Measurements from ENCODE around the gene ANO10.
A peak's percentile ranks its signal among the peaks of the same experiment; 100 is the strongest.
"Not testable (repeated sequence)": the region's sequence is repeated elsewhere in the genome, so short reads cannot be mapped to it uniquely, and the experiment has no call there.

ANO10 gene, protein sequence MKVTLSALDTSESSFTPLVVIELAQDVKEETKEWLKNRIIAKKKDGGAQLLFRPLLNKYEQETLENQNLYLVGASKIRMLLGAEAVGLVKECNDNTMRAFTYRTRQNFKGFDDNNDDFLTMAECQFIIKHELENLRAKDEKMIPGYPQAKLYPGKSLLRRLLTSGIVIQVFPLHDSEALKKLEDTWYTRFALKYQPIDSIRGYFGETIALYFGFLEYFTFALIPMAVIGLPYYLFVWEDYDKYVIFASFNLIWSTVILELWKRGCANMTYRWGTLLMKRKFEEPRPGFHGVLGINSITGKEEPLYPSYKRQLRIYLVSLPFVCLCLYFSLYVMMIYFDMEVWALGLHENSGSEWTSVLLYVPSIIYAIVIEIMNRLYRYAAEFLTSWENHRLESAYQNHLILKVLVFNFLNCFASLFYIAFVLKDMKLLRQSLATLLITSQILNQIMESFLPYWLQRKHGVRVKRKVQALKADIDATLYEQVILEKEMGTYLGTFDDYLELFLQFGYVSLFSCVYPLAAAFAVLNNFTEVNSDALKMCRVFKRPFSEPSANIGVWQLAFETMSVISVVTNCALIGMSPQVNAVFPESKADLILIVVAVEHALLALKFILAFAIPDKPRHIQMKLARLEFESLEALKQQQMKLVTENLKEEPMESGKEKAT

DNA sequence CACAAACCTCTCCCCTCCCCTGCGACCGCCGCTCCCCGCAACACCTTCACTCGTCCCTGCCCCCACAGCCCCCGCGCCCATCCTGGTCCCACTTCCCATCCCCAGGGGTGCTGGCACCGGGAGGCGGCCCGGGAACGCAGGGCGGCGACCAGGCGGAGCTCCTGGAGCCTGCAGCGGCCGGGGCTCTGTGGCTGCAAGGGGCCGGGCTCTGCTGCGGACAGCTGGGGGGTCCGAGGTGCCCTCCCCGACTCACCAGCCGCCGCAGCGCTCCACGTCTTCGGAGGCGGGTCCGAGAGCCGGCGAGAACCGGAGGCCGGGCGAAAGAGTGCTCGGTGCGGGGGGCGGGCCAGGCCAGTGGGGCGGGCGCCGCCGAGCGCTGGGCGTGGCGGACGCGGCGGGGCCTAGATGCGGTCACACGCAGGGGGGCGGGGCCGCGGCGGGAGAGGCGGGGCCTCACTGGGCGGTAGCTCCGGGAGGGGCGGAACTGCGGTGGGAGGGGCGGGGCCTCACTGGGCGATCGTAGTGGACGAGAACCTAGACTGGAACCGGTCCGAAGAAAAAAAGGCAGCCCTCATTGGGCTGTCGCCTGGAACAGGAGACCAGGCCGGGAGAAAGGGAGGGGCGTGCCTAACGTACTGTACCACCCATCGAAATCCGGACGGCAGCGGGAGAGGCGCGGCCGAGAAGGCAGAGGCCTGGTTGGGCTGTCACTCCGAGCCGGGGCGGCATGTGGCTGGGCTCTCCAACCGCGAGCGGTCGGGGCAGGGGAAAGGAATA lies at the start of gene ANO10:
Gene ANO10 (minus strand): TSS at position 356 of the 777 bp plus-strand sequence. CDS start 16,159 bp downstream, outside the sequence.
- TF ChIP-seq, protein P1, sequence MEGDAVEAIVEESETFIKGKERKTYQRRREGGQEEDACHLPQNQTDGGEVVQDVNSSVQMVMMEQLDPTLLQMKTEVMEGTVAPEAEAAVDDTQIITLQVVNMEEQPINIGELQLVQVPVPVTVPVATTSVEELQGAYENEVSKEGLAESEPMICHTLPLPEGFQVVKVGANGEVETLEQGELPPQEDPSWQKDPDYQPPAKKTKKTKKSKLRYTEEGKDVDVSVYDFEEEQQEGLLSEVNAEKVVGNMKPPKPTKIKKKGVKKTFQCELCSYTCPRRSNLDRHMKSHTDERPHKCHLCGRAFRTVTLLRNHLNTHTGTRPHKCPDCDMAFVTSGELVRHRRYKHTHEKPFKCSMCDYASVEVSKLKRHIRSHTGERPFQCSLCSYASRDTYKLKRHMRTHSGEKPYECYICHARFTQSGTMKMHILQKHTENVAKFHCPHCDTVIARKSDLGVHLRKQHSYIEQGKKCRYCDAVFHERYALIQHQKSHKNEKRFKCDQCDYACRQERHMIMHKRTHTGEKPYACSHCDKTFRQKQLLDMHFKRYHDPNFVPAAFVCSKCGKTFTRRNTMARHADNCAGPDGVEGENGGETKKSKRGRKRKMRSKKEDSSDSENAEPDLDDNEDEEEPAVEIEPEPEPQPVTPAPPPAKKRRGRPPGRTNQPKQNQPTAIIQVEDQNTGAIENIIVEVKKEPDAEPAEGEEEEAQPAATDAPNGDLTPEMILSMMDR (conservative IDR thresholded peaks at IDR 0.05; ENCODE audit: low read depth) = no peak
- peak within 1 kb of the TSS; percentile 83 for H3K27ac ChIP-seq
- DNase-seq (ENCODE audit: low spot score) = peak; percentile 95
- ChIA-PET POLR2A (ENCODE audit: low non-redundant PET) (interaction anchor here (0.6 kb wide), 1 partner anchor 837 kb away, joined by 6 read pairs; no protein-coding TSS in a partner anchor), CTCF (interaction anchor here (0.6 kb wide), 1 partner anchor 321 kb away, joined by 3 read pairs; no protein-coding TSS in a partner anchor)

DNA sequence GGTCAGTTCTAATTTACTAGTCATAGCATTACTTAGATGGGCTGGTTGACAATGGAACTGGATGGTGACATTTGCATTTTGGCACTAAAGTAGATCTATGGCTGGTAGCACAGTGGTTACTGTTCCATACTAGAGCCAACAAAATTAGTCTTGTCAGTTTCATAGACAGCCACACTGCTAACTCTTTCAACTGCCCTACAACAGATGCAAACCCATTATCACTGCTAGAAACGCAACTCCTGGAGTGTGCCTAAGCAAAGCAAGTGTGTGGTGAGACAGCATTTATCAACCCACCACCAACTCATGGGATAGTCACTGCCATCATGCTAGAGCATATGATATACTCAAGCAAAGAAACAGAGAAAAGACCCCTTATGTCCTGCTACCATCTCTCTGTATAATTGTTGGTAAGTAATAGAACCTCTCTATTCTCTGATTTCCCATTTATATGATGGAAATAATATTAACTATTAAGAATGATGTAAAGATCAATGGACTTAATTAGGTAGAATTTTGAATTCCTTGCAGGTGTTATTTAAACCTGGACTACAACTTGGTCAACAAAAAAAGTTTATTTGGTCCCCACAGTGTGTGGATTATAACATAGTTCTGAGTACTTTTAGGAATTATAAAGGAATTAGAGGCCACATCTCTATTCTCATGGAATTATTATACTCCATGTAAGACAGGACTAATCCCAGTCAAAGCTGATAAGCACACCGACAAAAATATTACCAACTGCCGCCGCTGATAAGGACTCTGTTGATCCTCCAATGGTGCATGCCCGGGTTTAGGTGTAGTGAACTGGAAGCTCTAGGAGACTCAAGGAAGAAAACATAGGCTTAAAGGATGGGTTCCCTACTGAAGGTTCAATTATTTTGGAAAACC lies 49.1 kb upstream of the ANO10 start:
- no peak for DNase-seq (ENCODE audit: low spot score)
- ChIA-PET CTCF (interaction anchor here (0.6 kb wide), 1 partner anchor 82 kb away, joined by 3 read pairs; no protein-coding TSS in a partner anchor), POLR2A (ENCODE audit: low non-redundant PET) (no interaction called here)
- no peak overlapping the region for H3K27ac ChIP-seq
- TF ChIP-seq, protein P1 (conservative IDR thresholded peaks at IDR 0.05; ENCODE audit: low read depth) = no peak

DNA sequence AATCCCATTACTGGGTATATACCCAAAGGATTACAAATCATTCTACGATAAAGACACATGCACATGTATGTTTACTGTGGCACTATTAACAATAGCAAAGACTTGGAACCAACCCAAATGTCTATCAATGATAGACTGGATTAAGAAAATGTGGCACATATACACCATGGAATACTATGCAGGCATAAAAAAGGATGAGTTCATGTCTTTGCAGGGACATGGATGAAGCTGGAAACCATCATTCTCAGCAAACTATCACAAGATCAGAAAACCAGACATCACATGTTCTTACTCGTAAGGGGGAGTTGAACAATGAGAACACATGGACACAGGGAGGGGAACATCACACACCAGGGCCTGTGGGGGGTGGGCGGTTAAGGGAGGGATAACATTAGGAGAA lies 43.2 kb upstream of the ANO10 start:
- POLR2A ChIA-PET (ENCODE audit: low non-redundant PET); DNase-seq (ENCODE audit: low spot score); CTCF ChIA-PET; H3K27ac ChIP-seq: not testable (repeated sequence)

DNA sequence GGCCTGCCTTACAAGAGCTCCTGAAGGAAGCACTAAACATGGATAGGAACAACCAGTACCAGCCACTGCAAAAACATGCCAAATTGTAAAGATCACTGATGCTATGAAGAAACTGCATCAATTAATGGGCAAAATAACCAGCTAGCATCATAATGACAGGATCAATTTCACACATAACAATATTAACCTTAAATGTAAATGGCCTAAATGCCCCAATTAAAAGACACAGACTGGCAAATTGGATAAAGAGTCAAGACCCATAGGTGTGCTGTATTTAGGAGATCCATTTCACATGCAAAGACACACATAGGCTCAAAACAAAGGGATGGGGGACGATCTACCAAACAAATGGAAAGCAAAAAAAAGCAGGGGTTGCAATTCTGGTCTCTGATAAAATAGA lies 39.6 kb upstream of the ANO10 start:
- POLR2A ChIA-PET (ENCODE audit: low non-redundant PET); CTCF ChIA-PET; DNase-seq (ENCODE audit: low spot score); H3K27ac ChIP-seq: not testable (repeated sequence)

DNA sequence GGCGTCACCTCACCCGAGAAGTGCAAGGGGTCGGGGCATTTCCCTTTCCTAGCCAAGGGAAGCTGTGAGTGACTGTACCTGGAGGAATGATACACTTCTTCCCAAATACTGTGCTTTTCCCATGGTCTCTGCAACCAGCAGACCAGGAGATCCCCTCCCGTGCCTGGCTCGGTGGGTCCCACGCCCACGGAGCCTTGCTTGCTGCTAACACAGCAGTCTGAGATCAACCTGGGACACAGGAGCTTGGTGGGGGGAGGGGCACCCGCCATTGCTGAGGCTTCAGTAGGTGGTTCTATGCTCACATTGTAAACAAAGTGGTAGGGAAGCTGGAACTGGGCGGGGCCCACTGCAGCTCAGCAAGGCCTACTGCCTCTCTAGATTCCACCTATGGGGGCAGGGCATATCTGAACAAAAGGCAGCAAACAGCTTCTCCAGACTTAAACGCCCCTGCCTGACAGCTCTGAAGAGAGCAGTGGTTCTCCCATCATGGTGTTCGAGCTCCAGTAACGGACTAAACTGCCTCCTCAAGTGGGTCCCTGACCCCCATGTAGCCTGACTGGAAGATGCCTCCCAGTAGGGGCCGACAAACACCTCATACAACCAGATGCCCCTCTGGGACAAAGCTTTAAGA lies 37.6 kb upstream of the ANO10 start:
- no peak overlapping the region for H3K27ac ChIP-seq
- ChIA-PET POLR2A (ENCODE audit: low non-redundant PET) (no interaction called here), CTCF (no interaction called here)
- TF ChIP-seq, protein P1 (conservative IDR thresholded peaks at IDR 0.05; ENCODE audit: low read depth) = no peak
- DNase-seq (ENCODE audit: low spot score) = no peak

DNA sequence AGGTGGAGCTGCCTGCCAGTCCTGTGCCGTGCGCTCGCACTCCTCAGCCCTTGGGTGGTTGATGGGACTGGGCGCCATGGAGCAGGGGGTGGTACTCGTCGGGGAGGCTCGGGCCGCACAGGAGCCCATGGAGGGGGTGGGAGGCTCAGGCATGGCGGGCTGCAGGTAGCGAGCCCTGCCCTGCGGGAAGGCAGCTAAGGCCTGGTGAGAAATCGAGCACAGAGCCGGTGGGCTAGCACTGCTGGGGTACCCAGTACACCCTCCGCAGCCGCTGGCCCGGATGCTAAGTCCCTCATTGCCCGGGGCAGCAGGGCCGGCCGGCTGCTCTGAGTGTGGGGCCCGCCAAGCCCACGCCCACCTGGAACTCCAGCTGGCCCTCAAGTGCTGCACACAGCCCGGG lies 34.6 kb upstream of the ANO10 start:
- H3K27ac ChIP-seq; POLR2A ChIA-PET (ENCODE audit: low non-redundant PET); DNase-seq (ENCODE audit: low spot score); CTCF ChIA-PET: not testable (repeated sequence)

DNA sequence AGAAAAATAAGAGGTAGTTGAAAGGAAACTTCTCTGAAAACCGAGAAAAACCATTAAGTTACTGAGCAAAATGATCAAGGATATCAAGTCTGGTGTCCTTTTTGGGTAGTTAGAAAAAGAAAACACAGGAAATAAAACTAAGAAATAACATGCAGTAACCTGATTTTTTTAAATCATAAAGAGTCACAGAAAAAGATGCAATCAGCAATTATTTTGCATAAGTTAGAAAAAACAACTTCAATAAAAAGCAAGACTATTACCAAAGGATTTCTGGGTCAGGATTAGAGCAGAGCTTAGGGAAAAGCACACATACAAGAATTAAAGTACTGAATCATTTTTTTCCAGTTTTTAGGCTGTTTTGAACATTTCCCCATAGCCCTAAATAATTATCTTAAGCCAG lies 28.5 kb upstream of the ANO10 start:
- ChIA-PET CTCF (no interaction called here), POLR2A (ENCODE audit: low non-redundant PET) (no interaction called here)
- TF ChIP-seq, protein P1 (conservative IDR thresholded peaks at IDR 0.05; ENCODE audit: low read depth) = no peak
- H3K27ac ChIP-seq = no peak overlapping the region
- DNase-seq (ENCODE audit: low spot score) = no peak
